GM19239 (cell line): ENCODE data around the gene RNF166.

Experiments
- DNase-seq: peaks from one replicate; pipeline ENCODE4 v3.0.0; 2011; ENCODE audit warnings: low spot score; ENCODE audit not compliant: insufficient read length
- FAIRE-seq: peaks from 2 replicates; lab custom pipeline; 2011; peaks lifted over from hg19 to GRCh38; lab: Jason Lieb, UNC

RNF166 gene

DNA sequence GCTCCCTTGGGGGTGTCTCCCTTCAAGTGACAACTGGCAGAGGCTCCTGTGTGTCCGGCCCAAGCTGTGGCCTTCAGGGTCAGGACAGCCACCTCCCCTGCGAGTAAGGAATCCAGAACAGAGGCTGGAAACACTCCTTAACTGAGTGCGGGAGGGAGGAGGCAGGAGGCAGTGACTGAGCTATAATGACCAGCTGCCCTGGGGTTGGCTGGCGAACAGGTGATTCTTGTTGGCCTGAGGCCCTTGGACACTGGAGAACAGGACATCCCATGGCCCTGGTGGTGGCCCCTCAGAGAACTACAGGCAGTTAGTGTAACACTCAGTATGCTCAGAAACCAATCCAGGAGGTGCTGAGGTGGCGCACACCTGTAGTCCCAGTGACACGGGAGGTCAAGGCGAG lies 10.5 kb downstream of the RNF166 start:
- no peak for FAIRE-seq
- DNase-seq, result no peak

DNA sequence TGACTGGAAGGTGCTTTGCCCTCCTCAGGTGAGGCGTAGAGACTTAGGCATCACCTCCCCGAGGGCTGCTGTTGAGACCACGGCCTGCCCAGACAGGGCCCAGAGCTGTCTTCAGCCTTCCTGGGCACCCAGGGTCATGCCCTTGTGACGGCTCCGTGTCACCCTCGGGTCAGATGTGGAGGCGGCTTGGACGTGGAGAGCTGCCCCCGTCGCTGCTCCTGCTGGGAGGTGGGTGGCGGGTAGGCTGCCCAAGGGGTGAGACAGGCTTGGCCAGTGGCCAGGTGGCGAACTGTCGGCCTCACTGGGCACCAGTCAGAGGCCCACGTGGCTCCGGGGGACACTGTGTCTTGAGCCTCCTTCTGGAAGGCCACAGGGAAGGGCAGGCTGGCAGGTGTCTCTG lies 11.0 kb downstream of the RNF166 start:
- FAIRE-seq (no peak), DNase-seq (no peak)

DNA sequence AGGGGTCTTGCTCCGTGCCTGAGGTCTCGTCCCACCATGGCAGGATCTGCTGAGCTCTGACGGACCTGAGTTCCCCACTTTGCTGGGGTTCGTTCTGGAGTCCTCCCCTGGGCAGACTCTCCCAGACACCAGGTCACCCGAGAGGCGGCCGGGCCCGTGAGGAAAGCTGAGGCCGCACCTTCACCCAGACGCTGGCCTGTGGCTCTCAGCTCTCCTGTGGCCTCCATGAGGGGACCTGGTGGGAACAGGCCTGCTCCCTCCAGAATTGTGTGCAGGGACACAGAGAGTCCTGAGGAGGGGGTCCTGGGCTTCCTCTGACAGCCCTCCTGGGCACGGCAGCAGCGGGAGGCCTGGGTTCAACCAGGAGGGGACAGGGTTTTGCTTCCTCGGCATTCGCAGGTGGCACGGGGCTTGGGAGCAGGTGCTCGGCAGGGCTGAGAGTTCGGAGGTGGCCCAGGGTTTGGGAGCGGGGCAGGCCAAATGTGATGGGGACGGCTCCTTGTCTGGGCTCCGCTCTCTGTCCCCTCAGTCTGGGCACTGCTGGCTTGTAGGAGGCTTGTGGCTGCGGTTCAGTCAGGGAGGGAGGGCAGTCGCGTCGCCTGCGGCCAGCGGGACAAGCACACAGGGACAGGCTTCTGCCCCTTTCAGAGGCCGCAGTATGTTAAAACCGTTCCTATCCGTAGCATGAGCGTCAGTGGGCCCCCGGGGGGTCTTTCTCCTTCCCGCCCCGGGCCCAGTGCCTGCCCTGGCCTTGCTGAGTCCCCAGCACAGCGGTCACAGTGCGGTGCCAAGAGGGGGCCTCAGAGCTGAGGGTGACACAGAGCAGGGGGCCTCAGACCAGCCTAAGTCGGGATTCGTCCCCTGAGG lies 11.8 kb downstream of the RNF166 start:
- DNase-seq, result no peak
- FAIRE-seq, result no peak

DNA sequence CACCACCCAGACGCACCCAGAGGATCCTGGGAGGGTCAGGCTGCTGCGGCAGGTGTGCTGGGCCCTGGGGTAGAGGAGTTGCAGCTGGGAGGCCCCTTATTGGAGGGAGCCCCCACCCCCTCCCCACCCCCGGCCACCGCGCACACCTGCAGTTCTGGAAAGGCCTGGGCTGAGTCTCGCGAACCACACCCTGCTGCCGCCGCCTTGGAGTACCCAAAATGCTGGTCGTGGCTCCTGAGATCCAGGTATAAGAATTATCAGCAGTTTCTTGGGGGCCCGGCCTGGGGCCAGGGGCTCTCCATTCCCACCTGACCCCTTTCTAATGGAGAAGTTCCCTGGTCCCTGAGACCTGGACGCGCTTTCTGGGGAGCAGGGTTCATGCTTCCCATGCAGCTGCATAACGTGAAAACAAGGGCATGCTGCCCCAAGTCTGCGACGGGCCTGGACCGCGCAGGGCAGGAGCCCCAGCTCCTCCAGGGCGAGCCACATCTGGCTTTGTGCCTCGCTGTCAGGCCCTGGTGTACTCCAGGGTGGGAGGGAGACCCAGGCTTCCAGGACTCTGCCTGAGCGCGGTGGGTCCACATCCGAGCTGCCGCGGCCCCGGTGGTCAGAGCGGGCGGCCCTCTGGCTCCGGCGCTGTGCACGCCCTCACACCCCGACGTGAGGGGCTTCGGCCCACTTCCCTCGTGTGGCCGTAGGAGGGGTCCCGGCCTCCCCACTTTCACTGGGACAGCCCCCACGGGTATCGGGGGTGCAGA lies 12.6 kb downstream of the RNF166 start:
- FAIRE-seq, result no peak
- DNase-seq, result no peak

DNA sequence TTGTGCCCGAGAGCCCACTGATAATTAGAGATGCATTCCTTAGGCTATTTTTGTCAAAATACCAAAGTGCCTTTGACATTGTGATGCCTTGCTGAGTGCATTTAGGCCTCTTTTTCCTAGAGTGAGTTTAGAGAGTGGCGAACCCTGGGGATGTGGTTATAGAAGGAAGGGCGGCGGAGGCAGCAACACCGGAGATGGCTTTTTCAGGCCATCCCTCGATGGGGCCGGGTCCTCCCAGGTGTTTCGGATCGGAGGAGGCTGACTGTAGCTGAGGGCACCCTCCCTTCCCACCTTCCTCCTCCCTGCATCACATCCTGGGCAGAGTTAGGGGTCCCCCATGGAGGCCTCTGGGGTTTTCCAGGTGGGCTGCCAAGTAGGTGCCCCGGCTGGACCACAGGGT lies 13.3 kb downstream of the RNF166 start:
- FAIRE-seq (no peak), DNase-seq (no peak)

DNA sequence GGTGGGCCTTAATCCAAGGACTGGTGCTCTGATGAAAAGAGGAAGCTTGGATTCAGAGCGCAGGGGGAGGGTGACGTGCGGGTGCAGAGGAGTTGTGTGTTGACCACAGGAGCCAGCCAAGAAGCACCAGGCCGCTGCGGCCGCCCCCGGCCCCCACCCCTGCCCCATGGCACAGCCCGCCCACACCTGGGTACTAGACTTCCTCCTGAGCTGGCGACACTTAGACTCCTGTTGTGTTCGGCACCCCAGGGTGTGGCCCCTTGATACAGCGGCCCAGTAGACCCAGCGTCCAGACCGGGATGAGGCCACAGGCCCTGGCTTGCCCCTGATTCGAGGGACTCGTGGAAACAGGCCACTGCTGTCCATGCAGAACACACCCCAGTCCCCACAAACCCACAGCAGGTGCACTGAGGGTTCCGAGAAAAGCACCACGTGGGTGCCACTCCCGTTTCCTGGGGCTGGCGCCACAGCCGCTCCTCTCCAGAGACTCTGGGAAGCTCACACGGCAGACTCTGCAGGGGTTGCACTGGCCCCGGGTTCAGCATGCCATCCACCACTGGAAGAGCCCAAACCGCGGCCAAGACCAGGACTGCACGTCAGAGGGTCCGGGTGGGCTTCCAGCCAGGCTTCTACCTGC lies 14.2 kb downstream of the RNF166 start:
- DNase-seq (no peak), FAIRE-seq (no peak)

DNA sequence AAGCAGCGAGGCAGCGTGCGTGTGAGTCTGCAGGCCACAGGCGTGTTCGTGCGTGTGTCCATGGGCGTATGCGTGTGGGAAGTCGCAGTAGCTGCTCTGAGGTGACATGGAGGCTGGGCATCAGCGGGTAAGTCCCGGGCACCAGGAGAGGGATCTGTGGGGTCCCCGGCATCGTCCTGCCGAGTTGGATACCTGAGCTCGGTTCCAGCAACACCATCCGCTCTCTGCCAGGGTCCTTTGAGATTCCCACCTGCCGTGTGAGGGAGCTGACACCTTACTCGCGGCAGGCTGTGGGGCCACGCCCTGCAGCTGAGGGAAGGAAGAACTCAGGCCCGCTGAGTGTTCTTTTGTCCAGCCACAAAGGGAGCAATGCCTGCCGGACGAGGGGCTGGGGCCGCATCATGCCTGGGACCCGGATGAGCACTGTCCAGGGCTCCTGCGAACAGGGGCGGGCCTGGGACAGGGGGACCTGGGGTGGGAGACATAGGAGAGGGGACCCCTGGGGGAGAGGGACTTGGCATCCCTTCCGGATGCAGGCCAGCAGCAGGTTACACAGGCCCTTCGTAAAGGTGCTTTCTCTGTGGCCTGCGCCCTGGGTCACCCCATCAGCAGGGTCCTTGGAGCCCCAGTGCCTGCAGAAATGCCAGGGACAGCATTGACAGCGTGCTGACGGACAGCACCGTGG lies 14.9 kb downstream of the RNF166 start:
- FAIRE-seq (no peak), DNase-seq (no peak)

DNA sequence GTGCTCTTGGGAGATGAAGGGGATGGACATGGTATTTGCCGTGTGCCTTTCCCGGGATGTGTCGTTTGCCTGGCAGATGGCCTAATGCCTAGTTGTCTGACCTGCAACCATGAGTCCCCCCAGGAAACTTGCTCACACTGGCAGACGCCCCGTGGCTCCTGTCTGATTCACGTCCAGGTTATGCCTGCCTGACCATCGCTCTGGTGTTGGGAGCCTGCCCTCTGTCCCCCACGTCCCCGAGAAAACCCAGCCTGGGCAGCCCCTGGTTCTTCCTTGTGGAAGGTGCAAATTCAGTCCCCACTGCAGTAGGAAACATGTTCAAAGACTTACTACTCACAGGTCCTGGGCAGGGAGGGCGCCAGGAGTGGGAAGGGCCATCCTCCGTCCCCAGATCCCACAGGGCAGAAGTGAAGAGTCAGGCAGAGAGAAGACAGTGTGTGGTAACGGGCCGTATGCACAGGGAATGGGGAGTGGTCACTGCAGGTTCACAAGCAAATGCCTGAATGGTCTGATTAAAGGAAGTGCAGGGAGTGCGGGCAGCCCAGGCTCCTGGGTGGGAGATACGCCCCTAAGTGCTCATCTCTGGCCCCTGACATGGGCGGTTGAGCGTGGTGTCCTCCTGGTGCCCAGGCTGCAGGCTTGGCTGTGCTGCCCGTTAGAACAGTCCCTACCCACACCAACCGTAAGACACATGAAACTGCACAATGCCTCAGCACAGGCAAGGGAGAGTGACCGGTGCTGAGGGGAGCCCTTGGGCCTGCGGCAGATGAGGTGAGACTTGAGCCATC lies 15.7 kb downstream of the RNF166 start:
- no peak for DNase-seq
- FAIRE-seq, result no peak

DNA sequence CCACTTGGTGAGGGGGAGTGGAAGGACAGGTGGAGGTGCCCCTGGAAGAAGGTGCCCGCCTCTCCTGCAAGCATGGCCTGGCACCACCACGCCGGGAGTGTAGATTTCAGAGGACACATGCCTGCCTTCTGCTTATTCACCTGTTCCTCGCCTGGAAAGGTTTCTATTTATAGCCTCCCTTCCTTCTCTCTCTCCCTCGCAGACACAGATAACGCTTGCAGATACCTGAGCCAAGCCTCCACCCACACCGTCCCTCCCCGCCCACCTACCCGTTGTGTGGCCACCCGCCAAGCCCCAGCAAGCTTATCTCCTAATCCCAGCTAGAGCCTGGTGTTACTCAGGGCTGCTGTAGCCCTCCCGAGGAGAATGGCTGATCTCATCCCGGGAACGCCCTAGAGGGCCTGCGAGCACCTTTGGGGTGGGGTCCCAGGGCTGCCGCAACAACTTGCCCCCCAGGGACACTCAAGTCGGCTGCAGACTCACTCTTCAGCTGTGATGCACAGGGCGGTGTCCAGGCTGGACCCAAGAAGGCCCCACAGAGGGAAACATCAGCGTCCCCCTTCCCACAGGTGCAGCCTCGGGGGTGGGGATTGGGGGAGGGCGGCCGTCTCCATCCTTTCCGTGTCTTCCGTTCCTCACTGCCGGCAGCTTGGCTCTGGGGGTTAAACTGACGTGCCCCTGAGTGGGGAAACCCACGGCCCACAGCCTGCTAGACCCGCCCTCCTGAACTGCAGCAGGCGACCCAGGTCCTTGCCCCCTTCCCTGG lies 18.0 kb downstream of the RNF166 start:
- DNase-seq, result no peak
- FAIRE-seq, result no peak

DNA sequence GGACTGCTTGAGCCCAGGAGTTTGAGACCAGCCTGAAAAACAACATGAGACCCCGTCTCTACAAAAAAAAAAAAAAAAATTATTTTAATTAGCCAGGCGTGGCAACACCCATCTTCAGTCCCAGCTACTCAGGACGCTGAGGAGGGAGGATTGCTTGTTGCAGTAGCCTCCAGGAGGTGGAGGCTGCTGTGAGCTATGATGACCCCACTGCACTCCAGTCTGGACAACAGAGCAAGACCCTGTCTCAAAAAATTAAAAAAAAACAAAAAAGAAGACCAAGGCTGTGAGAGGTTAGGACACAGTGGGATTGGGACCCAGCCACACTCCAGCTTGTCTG lies 18.6 kb downstream of the RNF166 start:
- no peak for FAIRE-seq
- DNase-seq, result no peak

DNA sequence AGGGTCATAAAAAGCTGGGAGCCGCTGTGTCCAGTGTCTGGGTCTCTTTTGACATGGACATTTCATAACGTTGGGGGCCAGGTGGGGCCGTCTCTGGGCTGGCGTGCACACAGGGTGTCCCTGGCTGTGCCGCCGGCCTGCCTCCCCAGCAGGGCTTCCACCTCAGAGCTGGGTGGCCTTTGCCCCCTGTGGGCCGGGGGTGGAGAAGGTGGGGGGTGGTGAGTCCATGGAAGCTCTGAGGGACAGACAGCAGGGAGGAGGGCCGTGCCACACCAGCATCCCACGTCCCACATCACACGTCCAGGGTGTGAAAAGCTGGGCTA lies 19.0 kb downstream of the RNF166 start:
- FAIRE-seq, result no peak

DNA sequence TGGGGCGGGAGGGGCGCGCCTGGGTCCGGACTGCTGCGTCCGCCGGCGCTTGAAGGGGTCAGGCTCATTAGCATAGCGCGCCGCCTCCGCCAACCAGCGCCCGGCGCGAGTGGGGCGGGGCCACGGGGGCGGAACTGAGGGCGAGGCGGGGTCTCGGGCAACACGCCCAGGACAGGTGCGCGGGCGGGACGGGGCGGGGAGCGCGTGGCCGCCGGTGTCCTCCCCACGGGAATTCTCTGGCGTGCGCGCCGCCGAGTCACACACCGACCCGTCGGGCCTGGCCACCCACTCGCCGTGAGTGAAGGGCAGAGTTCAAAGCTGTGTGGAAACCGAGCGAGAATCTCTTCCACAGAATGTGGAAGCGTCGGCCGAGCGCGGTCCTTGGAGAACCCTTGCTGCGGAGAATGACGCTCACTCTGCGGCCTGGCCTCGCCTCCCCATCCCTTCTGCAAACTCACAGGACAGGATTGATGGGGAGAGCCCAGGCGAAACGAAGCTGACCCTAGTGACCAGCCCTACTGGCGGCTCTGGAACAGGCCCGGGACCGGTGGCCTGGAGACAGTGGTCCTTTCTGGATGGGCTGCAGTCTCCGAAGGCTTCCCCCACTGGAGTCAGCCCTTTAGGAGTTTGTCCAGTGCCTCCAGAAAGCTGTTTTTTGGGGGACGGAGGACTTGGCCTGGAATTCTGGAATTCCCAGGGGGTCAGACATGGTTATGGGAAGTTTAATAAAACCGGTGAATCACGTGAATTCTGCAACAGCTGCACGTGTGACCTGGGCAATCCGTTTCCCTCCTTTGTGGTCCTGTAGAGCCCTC lies 19.6 kb downstream of the RNF166 start, which contains the start of gene SNAI3:
TSS of gene SNAI3 (minus strand) at position 69 of the 815 bp plus-strand sequence. CDS start 101 bp downstream, outside the sequence.
- FAIRE-seq, result peak; percentile 77
- DNase-seq, result peak; percentile 95

More for the DNA sequence above, 19.0 kb downstream of the RNF166 start:
- DNase-seq, result no peak

DNA sequence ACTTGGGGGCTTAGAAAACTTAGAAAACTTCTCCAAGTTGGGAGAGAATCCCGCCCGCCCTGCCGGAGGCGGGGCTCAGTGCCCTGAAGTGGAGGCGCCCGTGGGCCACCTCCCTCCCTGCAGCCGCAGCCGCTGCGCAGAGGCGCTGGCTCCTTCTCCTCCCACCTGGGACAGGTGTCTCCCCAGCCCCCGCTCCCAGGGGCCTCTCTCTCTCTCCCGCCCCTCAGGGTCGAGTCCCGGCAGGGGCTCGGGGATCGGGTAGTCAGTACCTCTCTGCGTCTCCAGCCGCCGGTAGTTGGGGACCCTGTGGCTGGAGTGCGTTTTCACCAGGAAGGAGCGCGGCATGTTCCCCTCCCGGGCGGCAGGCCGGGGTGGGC lies 20.2 kb downstream of the RNF166 start:
- FAIRE-seq, result no peak
- no peak for DNase-seq

DNA sequence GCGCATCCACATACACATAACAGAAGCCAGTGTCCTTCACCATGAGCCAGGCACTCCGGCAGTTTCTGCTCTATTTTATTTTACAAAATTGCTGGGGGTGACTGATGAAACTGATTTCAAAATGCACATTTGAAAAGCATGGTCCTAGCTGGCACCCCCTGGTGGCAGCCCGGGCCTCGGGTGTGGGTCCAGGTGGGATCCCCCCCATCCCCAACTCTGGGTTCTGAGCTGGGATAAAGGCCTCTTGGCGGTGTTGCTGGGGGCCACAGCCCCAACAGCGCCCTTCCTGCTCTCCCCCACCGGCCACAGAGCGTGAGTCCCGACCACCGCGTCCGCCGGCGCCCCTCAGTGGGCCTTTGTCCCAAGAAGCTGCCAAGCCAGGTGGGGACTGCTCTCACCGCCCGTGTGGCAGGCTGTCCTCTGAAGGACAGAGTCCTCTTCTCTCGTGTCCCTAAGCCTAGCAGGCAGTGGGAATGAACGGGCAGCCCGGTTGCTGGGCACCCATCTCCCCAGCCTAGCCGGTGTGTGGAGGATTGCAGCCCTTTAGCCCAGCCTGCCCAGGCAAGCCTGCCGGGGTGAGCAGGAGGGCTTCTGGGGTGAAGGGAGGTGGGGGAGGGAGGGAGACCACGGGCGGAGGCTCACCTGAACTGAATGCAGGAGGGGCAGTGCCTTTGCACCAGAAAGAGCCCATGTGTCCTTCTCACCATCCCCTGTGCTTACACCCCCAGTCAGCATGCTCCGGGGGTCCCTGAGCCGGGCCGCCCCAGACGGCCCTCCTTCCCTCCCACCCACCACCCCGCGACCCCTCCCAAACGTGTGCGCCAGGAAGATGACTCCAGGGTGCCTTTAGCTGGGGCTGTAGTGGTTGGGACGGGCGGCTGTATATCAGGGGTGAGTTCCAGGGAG lies 20.8 kb downstream of the RNF166 start:
- DNase-seq (no peak), FAIRE-seq (no peak)

DNA sequence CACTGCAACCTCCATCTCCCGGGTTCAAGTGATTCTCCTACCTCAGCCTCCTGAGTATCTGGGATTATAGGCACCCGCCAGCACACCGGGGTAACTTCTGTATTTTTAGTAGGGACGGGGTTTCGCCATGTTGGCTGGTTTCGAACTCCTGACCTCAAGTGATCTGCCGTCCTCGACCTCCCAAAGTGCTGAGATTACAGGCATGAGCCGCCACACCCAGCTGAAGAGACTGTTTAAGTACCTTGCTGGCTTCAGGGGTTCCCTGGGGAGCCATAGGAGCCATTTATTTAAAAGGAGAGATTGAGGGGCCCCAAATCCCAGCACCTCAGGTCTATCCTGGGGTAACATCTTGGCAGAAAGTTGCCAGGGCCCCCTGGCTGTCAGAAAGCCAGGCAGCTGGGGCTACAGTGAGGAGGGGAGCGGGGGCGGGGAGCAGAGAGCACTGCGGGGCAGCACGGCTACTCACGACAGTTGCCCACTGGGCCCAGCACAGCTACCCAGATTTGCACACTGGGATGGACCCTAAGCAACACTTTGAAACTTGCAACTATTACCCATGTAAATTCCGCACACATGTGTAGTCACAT lies 21.5 kb downstream of the RNF166 start:
- DNase-seq (no peak), FAIRE-seq (no peak)

DNA sequence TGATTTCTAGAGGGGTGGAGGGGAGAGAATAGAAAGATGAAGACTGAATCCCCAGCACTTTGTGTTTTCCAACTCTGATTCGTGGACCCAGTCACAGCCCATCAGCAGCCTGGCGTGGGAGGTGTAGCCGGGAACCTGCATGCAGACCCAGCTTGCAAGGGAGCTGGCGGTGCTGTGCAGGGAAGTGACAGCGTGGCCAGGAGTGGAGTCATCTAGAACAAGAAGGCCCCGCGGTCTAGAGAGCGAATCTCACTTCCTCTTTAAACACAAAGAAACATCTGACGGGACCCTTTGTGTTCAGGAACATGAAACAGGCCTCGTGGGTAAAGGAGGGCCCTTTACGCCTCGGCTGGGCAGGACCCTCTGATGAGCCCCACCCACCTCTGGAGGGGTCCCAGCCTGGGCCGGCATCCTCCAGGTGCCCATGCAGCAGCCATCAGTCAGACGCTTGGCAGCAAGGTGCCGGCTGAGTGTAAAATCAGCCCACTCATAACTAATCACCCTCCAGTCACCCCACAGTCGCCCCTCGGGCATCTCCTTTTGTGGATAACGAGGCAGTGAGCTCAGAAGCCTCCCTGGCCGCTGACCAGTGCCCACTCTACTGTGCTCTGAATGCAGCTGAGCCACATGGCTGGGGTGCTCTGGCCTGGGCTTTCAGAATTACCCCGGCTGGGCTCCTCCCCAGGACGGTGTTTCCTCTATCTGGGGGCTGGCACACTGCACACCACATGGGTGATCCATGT lies 24.3 kb downstream of the RNF166 start:
- DNase-seq (peak; percentile 92), FAIRE-seq (peak; percentile 94)
